Measurements from ENCODE around the gene PTPRT. TPM values are rescaled to one million over a fixed set of nuclear protein-coding genes. Genes with fewer than 3 reads are reported as not detected.

PTPRT gene
- total and polyA plus RNA-seq, 2 of the 13 experiments (the other 11 are each of a cell fraction or from before 2014, with no cell fraction given) = under 0.01 to 0.09 TPM

DNA sequence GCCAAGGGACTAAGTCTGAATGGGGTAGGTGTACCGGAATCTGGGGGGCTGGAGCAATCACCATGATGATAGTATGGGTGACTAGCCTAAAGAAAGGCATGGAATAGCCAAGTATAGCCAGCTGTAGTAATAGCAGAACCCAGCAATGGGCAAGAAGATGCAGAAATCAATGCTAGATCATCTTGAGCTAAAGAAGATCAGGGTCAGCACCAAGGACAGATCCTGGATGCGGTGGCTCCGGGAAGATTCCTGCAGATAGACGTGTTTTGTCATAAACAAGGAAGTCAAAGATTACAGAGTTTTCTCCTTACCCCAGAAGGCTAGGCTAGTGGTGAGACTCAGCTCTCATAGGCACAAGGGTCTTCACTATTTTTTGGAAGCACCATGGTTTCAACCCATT, 1009.9 kb downstream of the PTPRT start (continued):
- TF ChIP-seq PRMT3 (CRISPR knock-in tag; IDR thresholded peaks at IDR 0.05; ENCODE audit: borderline replicate concordance, low read depth) = no peak

- TF ChIP-seq ZNF841 (CRISPR knock-in tag; IDR thresholded peaks at IDR 0.05; ENCODE audit: borderline replicate concordance) (no peak), RAD51 (IDR thresholded peaks at IDR 0.05; ENCODE audit: borderline replicate concordance) (no peak), SRSF4 (IDR thresholded peaks at IDR 0.05; ENCODE audit: low read depth, low read length, poor library complexity, severe bottlenecking) (no peak), HDAC2 (CRISPR knock-in tag; IDR thresholded peaks at IDR 0.05) (no peak), NR2C2 (CRISPR knock-in tag; IDR thresholded peaks at IDR 0.05; ENCODE audit: borderline replicate concordance) (no peak), MAFK (conservative IDR thresholded peaks at IDR 0.05 in 1 of 2, IDR thresholded peaks at IDR 0.05 in 1 of 2; ENCODE audit: low read length in 2 of 2) (no peak), RFXANK (CRISPR knock-in tag; IDR thresholded peaks at IDR 0.05) (no peak), RARA (CRISPR knock-in tag; IDR thresholded peaks at IDR 0.05) (no peak), ZFP41 (CRISPR knock-in tag; IDR thresholded peaks at IDR 0.05; ENCODE audit: borderline replicate concordance) (no peak), ZNF546 (CRISPR knock-in tag; conservative IDR thresholded peaks at IDR 0.05) (no peak), ISL2 (CRISPR knock-in tag; IDR thresholded peaks at IDR 0.05) (no peak), JARID2 (CRISPR knock-in tag; IDR thresholded peaks at IDR 0.05; ENCODE audit: insufficient replicate concordance) (no peak), ZNF670 (CRISPR knock-in tag; IDR thresholded peaks at IDR 0.05; ENCODE audit: borderline replicate concordance) (no peak), THAP8 (CRISPR knock-in tag; IDR thresholded peaks at IDR 0.05; ENCODE audit: borderline replicate concordance) (no peak), PRDM15 (CRISPR knock-in tag; IDR thresholded peaks at IDR 0.05) (no peak)
- TF ChIP-seq, protein P1, sequence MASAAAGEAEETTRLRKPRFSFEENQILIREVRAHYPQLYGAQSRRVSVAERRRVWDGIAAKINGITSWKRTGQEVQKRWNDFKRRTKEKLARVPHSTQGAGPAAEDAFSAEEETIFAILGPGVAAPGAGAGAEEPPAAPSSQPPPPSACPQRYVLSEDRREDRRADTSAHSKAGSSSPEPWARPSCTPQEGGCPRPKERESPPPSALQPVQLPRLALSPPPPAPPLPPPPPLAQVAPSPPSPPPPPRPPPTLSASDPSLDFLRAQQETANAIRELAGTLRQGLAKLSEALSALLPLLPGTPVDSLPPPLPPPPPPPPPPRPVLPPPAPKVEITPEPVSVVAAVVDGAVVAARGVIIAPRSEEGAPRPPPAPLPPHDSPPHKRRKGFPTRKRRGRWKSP (CRISPR knock-in tag; IDR thresholded peaks at IDR 0.05) = no peak
- 0% methylated on average over 2 of the region's 2 CpGs for WGBS (ENCODE audit: low lambda C conversion rate)
- CTCF ChIA-PET (ENCODE audit: low intra/inter-chr PET ratio, low total read pairs) = no interaction called here
Observed at GRCh38 chr20:42173440-42173839, 1016.3 kb downstream of the PTPRT start.

More at GRCh38 chr20:42173440-42173839, 1016.3 kb downstream of the PTPRT start:
- FAIRE-seq (no peak), DNase-seq (ENCODE audit: low spot score) (no peak), ATAC-seq (no peak)
- no peak overlapping the region for H3K9ac ChIP-seq (ENCODE audit: insufficient read depth, low read depth, low read length)
- no peaks in the 10 kb centered on the region for H3K79me2 ChIP-seq (ENCODE audit: insufficient read depth, low read length)
- in situ Hi-C loops (cut with HindIII; ENCODE audit: extremely low pct_ligation_motif_present, low pct_unique_long_range_greater_than_20kb) = no loop called here
- no peak overlapping the region for H3K4me2 ChIP-seq (ENCODE audit: low read depth, low read length)
- H3K36me3 ChIP-seq (replicated peaks in 1 of 2; ENCODE audit: control insufficient read depth in 1 of 2, insufficient read depth in 2 of 2, low read length in 2 of 2) = no peaks in the 10 kb centered on the region
- no peak overlapping the region for H2AFZ ChIP-seq (ENCODE audit: low read length)
- POLR2A ChIA-PET = no interaction called here
- no peaks in the 10 kb centered on the region for H3K27me3 ChIP-seq (ENCODE audit: control insufficient read depth in 1 of 2, insufficient read depth in 2 of 2, low read length in 2 of 2)
- no peaks in the 10 kb centered on the region for H3K4me1 ChIP-seq (ENCODE audit: insufficient read depth, low read length)
- H3K4me3 ChIP-seq (replicated peaks in 1 of 3; ENCODE audit: insufficient read depth in 1 of 3, low read depth in 2 of 3, low read length in 3 of 3) = no peak overlapping the region
- peaks cover 42% of the 10 kb centered on the region for H3K9me3 ChIP-seq (ENCODE audit: low read length)
- intact Hi-C loops (cut with micrococcal nuclease; ENCODE audit: unreplicated experiment) = no loop called here
- H4K20me1 ChIP-seq (ENCODE audit: insufficient read depth, low read length) = no peaks in the 10 kb centered on the region
- no peak overlapping the region for H3K27ac ChIP-seq (ENCODE audit: extremely low read length, insufficient read depth, low read length)
- no TSS peak for BruUV-seq (replicated peaks)
